DND-41 (cell line): ENCODE measurements around the gene TRMU.
"Not testable (repeated sequence)": the region's sequence is repeated elsewhere in the genome, so short reads cannot be mapped to it uniquely, and the experiment has no call there.

Experiments used
- ATAC-seq: fragments of 200-7000 bp; cut with Tn5 transposase; 3 replicates; pipeline ENCODE4 v1.9.1; 2021; ENCODE audit warnings: low read depth; ENCODE audit not compliant: insufficient read depth
- DNase-seq: peaks from one replicate; pipeline ENCODE4 v3.0.0-alpha.2; 2020
- H2AFZ ChIP-seq: 2 replicates; pipeline ENCODE4 v1.6.0; 2012; ENCODE audit warnings: low read depth, low read length
- H3K27ac ChIP-seq: 2 replicates; pipeline ENCODE4 v1.5.1; 2012; ENCODE audit warnings: low read length, inconsistent platforms
- H3K27me3 ChIP-seq: fragments of 200-600 bp; sonication (generic); 2 replicates; pipeline ENCODE4 v1.6.0; 2012; ENCODE audit warnings: low read length, mild to moderate bottlenecking, inconsistent platforms; ENCODE audit not compliant: insufficient read depth, poor library complexity
- H3K36me3 ChIP-seq: 2 replicates; pipeline ENCODE4 v1.5.1; 2012; ENCODE audit warnings: low read length, inconsistent platforms; ENCODE audit not compliant: insufficient read depth
- H3K4me1 ChIP-seq: 2 replicates; pipeline ENCODE4 v1.5.1; 2012; ENCODE audit warnings: mild to moderate bottlenecking, low read length; ENCODE audit not compliant: insufficient read depth
- H3K4me2 ChIP-seq: 2 replicates; pipeline ENCODE4 v1.6.0; 2012; ENCODE audit warnings: mild to moderate bottlenecking, moderate library complexity, low read length, inconsistent platforms; ENCODE audit not compliant: insufficient read depth
- H3K4me3 ChIP-seq, 2 experiments: fragments of 200-600 bp in 1 of 2; shearing (Covaris generic) in 1 of 2; 2 replicates each; pipeline ENCODE4 v1.5.1; 2012 to 2016; ENCODE audit warnings: inconsistent platforms in 2 of 2, low read length in 2 of 2, mild to moderate bottlenecking in 2 of 2, low read depth in 1 of 2, moderate library complexity in 1 of 2
- H3K79me2 ChIP-seq: 2 replicates; pipeline ENCODE4 v1.6.0; 2012; ENCODE audit warnings: low read length, inconsistent platforms; ENCODE audit not compliant: insufficient read depth
- H3K9ac ChIP-seq: 2 replicates; pipeline ENCODE4 v1.6.0; 2012; ENCODE audit warnings: low read depth, mild to moderate bottlenecking, inconsistent platforms, low read length, moderate library complexity
- H3K9me3 ChIP-seq: 2 replicates; pipeline ENCODE4 v1.5.1; 2012; ENCODE audit warnings: low read length, moderate library complexity, mild to moderate bottlenecking, inconsistent platforms; ENCODE audit not compliant: insufficient read depth, severe bottlenecking
- H4K20me1 ChIP-seq: 2 replicates; pipeline ENCODE4 v1.6.0; 2012; ENCODE audit warnings: low read length; ENCODE audit not compliant: insufficient read depth
- CTCF ChIP-seq: IDR thresholded peaks from 2 replicates; pipeline ENCODE4 v1.5.1; 2012; ENCODE audit warnings: borderline replicate concordance, low read length, moderate library complexity, mild to moderate bottlenecking; ENCODE audit not compliant: poor library complexity, severe bottlenecking; ENCODE audit errors: extremely low read depth
- EZH2 ChIP-seq: IDR thresholded peaks from 3 replicates; pipeline ENCODE4 v1.6.1; 2012; ENCODE audit warnings: borderline replicate concordance, low read depth, mild to moderate bottlenecking, moderate library complexity, low read length, inconsistent platforms; ENCODE audit not compliant: severe bottlenecking

Gene TRMU

GRCh38 chr22:46401370-46401769 is 65.9 kb downstream of the TRMU start:
- DNase-seq (no peak), ATAC-seq (no peak)
- H3K9me3 ChIP-seq = no peaks in the 10 kb centered on the region
- H3K4me1 ChIP-seq = no peaks in the 10 kb centered on the region
- H4K20me1 ChIP-seq = peaks cover 5% of the 10 kb centered on the region; the same call in 1 of the 2 replicates
- no peak overlapping the region for H3K4me2 ChIP-seq
- H2AFZ ChIP-seq = no peak overlapping the region
- no peaks in the 10 kb centered on the region for H3K36me3 ChIP-seq
- H3K27ac ChIP-seq = no peak overlapping the region
- no peaks in the 10 kb centered on the region for H3K79me2 ChIP-seq
- TF ChIP-seq CTCF (no peak), EZH2 (no peak)
- no peak overlapping the region for H3K9ac ChIP-seq
- no peaks in the 10 kb centered on the region for H3K27me3 ChIP-seq
- H3K4me3 ChIP-seq = no peak overlapping the region

- peaks cover 5% of the 10 kb centered on the region; the same call in 1 of the 2 replicates for H4K20me1 ChIP-seq
- no peaks in the 10 kb centered on the region for H3K9me3 ChIP-seq
- H3K9ac ChIP-seq = no peak overlapping the region
- no peak overlapping the region for H3K4me3 ChIP-seq
- DNase-seq (no peak), ATAC-seq (no peak)
- H3K4me1 ChIP-seq = no peaks in the 10 kb centered on the region
- H3K4me2 ChIP-seq = no peak overlapping the region
- no peak overlapping the region for H2AFZ ChIP-seq
- no peaks in the 10 kb centered on the region for H3K36me3 ChIP-seq
- no peaks in the 10 kb centered on the region for H3K27me3 ChIP-seq
- TF ChIP-seq EZH2 (no peak), CTCF (no peak)
- no peaks in the 10 kb centered on the region for H3K79me2 ChIP-seq
- H3K27ac ChIP-seq = no peak overlapping the region
Observed at GRCh38 chr22:46402505-46402904, 67.0 kb downstream of the TRMU start.

- H3K36me3 ChIP-seq, H3K4me2 ChIP-seq, H2AFZ ChIP-seq, H3K27me3 ChIP-seq, ATAC-seq, H3K27ac ChIP-seq, H3K79me2 ChIP-seq, DNase-seq, H3K4me1 ChIP-seq, H3K9ac ChIP-seq, H3K4me3 ChIP-seq, H4K20me1 ChIP-seq, H3K9me3 ChIP-seq: not testable (repeated sequence)
Observed at GRCh38 chr22:46403880-46404279, 68.4 kb downstream of the TRMU start.

- Histone ChIP-seq H3K27me3 (no peaks in the 10 kb centered on the region), H3K9ac (no peak overlapping the region), H3K9me3 (no peaks in the 10 kb centered on the region), H3K4me1 (no peaks in the 10 kb centered on the region), H3K4me3 (no peak overlapping the region), H3K36me3 (no peaks in the 10 kb centered on the region), H2AFZ (no peak overlapping the region), H3K27ac (no peak overlapping the region), H3K79me2 (no peaks in the 10 kb centered on the region), H3K4me2 (no peak overlapping the region), H4K20me1 (no peaks in the 10 kb centered on the region)
- TF ChIP-seq EZH2 (no peak), CTCF (no peak)
- ATAC-seq (no peak), DNase-seq (no peak)
Observed at GRCh38 chr22:46405901-46406300, 70.4 kb downstream of the TRMU start.
